Trophoblast cell (in vitro differentiated cells and primary cell): ENCODE results near the gene RBMS1.

Source experiments
- DNase-seq, 2 donors: peaks; one replicate each; pipeline ENCODE4 v3.0.0-alpha.2; 2016
- H2AFZ ChIP-seq: 2 replicates; pipeline ENCODE4 v1.6.1; 2013; ENCODE audit warnings: low read length, moderate library complexity, mild to moderate bottlenecking; ENCODE audit not compliant: insufficient read depth, poor library complexity
- H2AK5ac ChIP-seq: 2 replicates; pipeline ENCODE4 v1.6.1; 2013; ENCODE audit warnings: mild to moderate bottlenecking, low read length
- H2BK120ac ChIP-seq: 2 replicates; pipeline ENCODE4 v1.6.1; 2013; ENCODE audit warnings: low read length, mild to moderate bottlenecking, moderate library complexity; ENCODE audit not compliant: insufficient read depth, poor library complexity
- H2BK12ac ChIP-seq: 2 replicates; pipeline ENCODE4 v1.6.1; 2013; ENCODE audit warnings: mild to moderate bottlenecking, low read length, moderate library complexity
- H2BK5ac ChIP-seq: 2 replicates; pipeline ENCODE4 v1.6.1; 2013; ENCODE audit warnings: low read length, low read depth, moderate library complexity, mild to moderate bottlenecking; ENCODE audit not compliant: poor library complexity
- H3K14ac ChIP-seq: 2 replicates; pipeline ENCODE4 v1.6.1; 2013; ENCODE audit warnings: mild to moderate bottlenecking, low read length
- H3K18ac ChIP-seq: 2 replicates; pipeline ENCODE4 v1.6.1; 2013; ENCODE audit warnings: mild to moderate bottlenecking, low read length
- H3K23ac ChIP-seq: 2 replicates; pipeline ENCODE4 v1.6.1; 2013; ENCODE audit warnings: low read length
- H3K27ac ChIP-seq: 2 replicates; pipeline ENCODE4 v1.5.1; 2013; ENCODE audit warnings: low read depth, mild to moderate bottlenecking, inconsistent platforms, low read length, moderate library complexity
- H3K27me3 ChIP-seq: 2 replicates; pipeline ENCODE4 v1.6.1; 2013; ENCODE audit warnings: inconsistent platforms, mild to moderate bottlenecking, low read length, moderate library complexity; ENCODE audit not compliant: insufficient read depth
- H3K36me3 ChIP-seq, 2 experiments: 1 replicate in 1 of 2; 2 replicates in 1 of 2; pipeline ENCODE4 v1.6.1; 2013; ENCODE audit warnings: low read length in 2 of 2, mild to moderate bottlenecking in 2 of 2, moderate library complexity in 1 of 2; ENCODE audit not compliant: insufficient read depth in 2 of 2, control insufficient read depth in 1 of 2
- H3K4ac ChIP-seq: 2 replicates; pipeline ENCODE4 v1.6.1; 2013; ENCODE audit warnings: low read depth, mild to moderate bottlenecking, low read length, moderate library complexity
- H3K4me1 ChIP-seq, 2 experiments: 1 replicate in 1 of 2; 2 replicates in 1 of 2; pipeline ENCODE4 v1.6.1; 2013; ENCODE audit warnings: low read length in 2 of 2, mild to moderate bottlenecking in 2 of 2, moderate library complexity in 1 of 2; ENCODE audit not compliant: insufficient read depth in 2 of 2, control insufficient read depth in 1 of 2
- H3K4me2 ChIP-seq: 2 replicates; pipeline ENCODE4 v1.6.1; 2013; ENCODE audit warnings: inconsistent platforms, mild to moderate bottlenecking, low read length, moderate library complexity
- H3K4me3 ChIP-seq: 2 replicates; pipeline ENCODE4 v1.5.1; 2013; ENCODE audit warnings: mild to moderate bottlenecking, low read depth, low read length, inconsistent platforms
- H3K79me1 ChIP-seq: one replicate; pipeline ENCODE4 v1.6.1; 2013; ENCODE audit warnings: low read length
- H3K79me2 ChIP-seq: 2 replicates; pipeline ENCODE4 v1.6.1; 2013; ENCODE audit warnings: low read length, mild to moderate bottlenecking; ENCODE audit not compliant: control insufficient read depth, insufficient read depth, poor library complexity
- H3K9ac ChIP-seq: 2 replicates; pipeline ENCODE4 v1.6.1; 2013; ENCODE audit warnings: mild to moderate bottlenecking, low read length
- H3K9me3 ChIP-seq: 2 replicates; pipeline ENCODE4 v1.6.1; 2013; ENCODE audit warnings: low read depth, mild to moderate bottlenecking, control low read depth, inconsistent platforms, low read length; ENCODE audit not compliant: insufficient read depth
- H4K12ac ChIP-seq: 2 replicates; pipeline ENCODE4 v1.6.1; 2013; ENCODE audit warnings: low read depth, mild to moderate bottlenecking, low read length, moderate library complexity
- H4K8ac ChIP-seq: 2 replicates; pipeline ENCODE4 v1.6.1; 2013; ENCODE audit warnings: low read depth, mild to moderate bottlenecking, low read length, moderate library complexity
- H4K91ac ChIP-seq: one replicate; pipeline ENCODE4 v1.6.1; 2013; ENCODE audit warnings: low read depth, mild to moderate bottlenecking, low read length, moderate library complexity
- WGBS: extraction: QIAGEN DNeasy Blood & Tissue Kit; methylation state at CpG from one replicate; pipeline ENCODE4 v1.1.7; 2013; ENCODE audit warnings: missing lambda C conversion rate; ENCODE audit not compliant: insufficient read length, insufficient coverage; ENCODE audit errors: extremely low coverage; 5-methylcytosine and 5-hydroxymethylcytosine counted together

RBMS1 gene

DNA sequence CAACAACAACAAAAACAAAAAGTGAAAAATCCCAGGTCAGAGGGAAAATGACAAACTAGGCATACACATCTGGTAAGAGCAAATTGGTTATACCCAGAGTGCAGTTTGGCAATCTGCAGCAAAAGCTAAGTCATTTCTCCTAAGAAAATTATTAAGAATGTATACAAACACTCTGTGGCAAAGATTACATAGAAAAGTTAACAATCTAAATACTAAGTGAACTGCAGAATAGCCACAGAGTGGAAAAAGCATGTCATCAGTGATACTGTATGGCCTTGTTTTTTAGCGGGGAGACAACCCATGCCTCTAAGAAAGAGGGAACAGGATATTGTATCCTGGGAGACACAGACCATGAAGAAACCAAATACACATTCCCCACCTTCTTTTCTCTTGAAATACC, 157.5 kb downstream of the RBMS1 start:
- Histone ChIP-seq H3K36me3 (peaks cover 2% of the 10 kb centered on the region in 2 experiments), H3K4me2 (no peak overlapping the region), H2BK120ac (no peak overlapping the region), H2BK5ac (no peak overlapping the region), H3K27ac (no peak overlapping the region), H3K23ac (no peak overlapping the region), H3K4me1 (peaks cover 6 to 19% of the 10 kb centered on the region in 2 experiments), H3K79me1 (no peaks in the 10 kb centered on the region), H3K4me3 (no peak overlapping the region), H3K79me2 (peaks cover 7% of the 10 kb centered on the region), H2BK12ac (no peak overlapping the region), H3K18ac (no peak overlapping the region), H4K91ac (no peak overlapping the region), H3K27me3 (no peaks in the 10 kb centered on the region), H3K14ac (no peak overlapping the region), H3K9ac (no peak overlapping the region), H3K4ac (no peak overlapping the region), H3K9me3 (no peaks in the 10 kb centered on the region), H2AK5ac (no peak overlapping the region), H4K12ac (no peak overlapping the region), H2AFZ (no peak overlapping the region), H4K8ac (no peak overlapping the region)
- WGBS: no CpG with 5 or more reads among the region's 1 CpG
- no peak for DNase-seq

- Histone ChIP-seq H3K4me2 (no peak overlapping the region), H3K4me3 (no peak overlapping the region), H4K12ac (no peak overlapping the region), H3K9ac (no peak overlapping the region), H4K91ac (no peak overlapping the region), H2BK5ac (no peak overlapping the region), H3K79me2 (peaks cover 9% of the 10 kb centered on the region), H3K4me1 (peaks cover 6 to 19% of the 10 kb centered on the region in 2 experiments), H3K9me3 (no peaks in the 10 kb centered on the region), H2AK5ac (no peak overlapping the region), H3K27me3 (no peaks in the 10 kb centered on the region), H3K18ac (no peak overlapping the region), H3K23ac (no peak overlapping the region), H2AFZ (no peak overlapping the region), H3K79me1 (no peaks in the 10 kb centered on the region), H2BK12ac (no peak overlapping the region), H3K27ac (no peak overlapping the region), H2BK120ac (no peak overlapping the region), H3K14ac (no peak overlapping the region), H3K4ac (no peak overlapping the region), H3K36me3 (peaks cover 2 to 5% of the 10 kb centered on the region in 2 experiments), H4K8ac (no peak overlapping the region)
- no peak for DNase-seq
- no CpG with 5 or more reads among the region's 5 CpGs for WGBS
Measured at GRCh38 chr2:160335441-160335840, 158.2 kb downstream of the RBMS1 start.

GRCh38 chr2:160334028-160334741, 159.4 kb downstream of the RBMS1 start:
- H3K4me3 ChIP-seq: no peak overlapping the region
- H3K9me3 ChIP-seq: no peaks in the 10 kb centered on the region
- H3K18ac ChIP-seq: no peak overlapping the region
- DNase-seq: peak; percentile 84 to 94
- no peak overlapping the region for H2BK120ac ChIP-seq
- no peak overlapping the region for H2AK5ac ChIP-seq
- no CpG with 5 or more reads among the region's 4 CpGs for WGBS
- H3K36me3 ChIP-seq: peaks cover 2 to 5% of the 10 kb centered on the region in 2 experiments
- no peak overlapping the region for H2AFZ ChIP-seq
- H3K9ac ChIP-seq: no peak overlapping the region
- no peak overlapping the region for H4K8ac ChIP-seq
- H3K27me3 ChIP-seq: no peaks in the 10 kb centered on the region
- no peak overlapping the region for H3K4me2 ChIP-seq
- peaks cover 6 to 19% of the 10 kb centered on the region in 2 experiments for H3K4me1 ChIP-seq
- H4K91ac ChIP-seq: no peak overlapping the region
- H4K12ac ChIP-seq: no peak overlapping the region
- peaks cover 11% of the 10 kb centered on the region for H3K79me2 ChIP-seq
- H2BK5ac ChIP-seq: no peak overlapping the region
- H3K14ac ChIP-seq: no peak overlapping the region
- no peaks in the 10 kb centered on the region for H3K79me1 ChIP-seq
- H3K23ac ChIP-seq: no peak overlapping the region
- H3K27ac ChIP-seq: peak overlapping the region; percentile 55
- no peak overlapping the region for H3K4ac ChIP-seq
- H2BK12ac ChIP-seq: no peak overlapping the region

DNA sequence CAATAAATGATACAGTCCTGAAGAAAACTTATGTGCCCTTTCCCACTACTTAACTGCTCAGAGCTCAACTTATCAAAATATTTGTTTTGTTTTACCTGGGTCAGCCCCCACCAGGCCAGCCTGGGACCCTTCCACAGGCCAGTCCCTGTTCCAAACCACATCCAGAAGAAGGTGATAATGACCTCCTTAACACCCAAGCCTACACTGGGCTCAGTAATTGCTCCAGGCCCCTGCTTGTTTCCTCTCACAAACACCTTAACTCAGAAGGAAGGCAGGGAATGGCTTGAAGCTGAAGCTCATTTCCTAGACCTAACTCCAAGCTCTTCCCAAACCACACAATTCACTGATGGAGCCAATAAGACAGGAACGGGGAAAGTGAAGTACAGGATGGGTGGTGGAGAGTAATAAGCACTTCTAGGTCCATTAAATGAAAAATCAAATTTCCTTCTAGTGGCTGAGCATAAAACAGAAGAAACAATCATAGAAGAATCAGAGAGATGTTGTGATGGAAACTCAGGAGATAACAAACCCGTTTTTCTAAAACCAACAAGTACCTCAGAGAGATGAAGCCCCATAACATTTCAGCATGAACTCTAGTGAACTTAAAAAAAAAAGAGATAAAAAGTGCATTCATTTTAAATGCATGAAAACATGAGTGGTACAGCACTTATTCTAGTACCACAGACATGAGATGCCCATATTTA, 160.1 kb downstream of the RBMS1 start:
- WGBS: no CpG with 5 or more reads among the region's 2 CpGs
- no peak overlapping the region for H3K4me2 ChIP-seq
- no peak overlapping the region for H3K9ac ChIP-seq
- H2BK5ac ChIP-seq: no peak overlapping the region
- DNase-seq: no peak
- peaks cover 6 to 16% of the 10 kb centered on the region in 2 experiments for H3K4me1 ChIP-seq
- H3K23ac ChIP-seq: no peak overlapping the region
- H2BK12ac ChIP-seq: peak overlapping the region; percentile 1
- H3K27me3 ChIP-seq: no peaks in the 10 kb centered on the region
- no peak overlapping the region for H2AK5ac ChIP-seq
- H3K18ac ChIP-seq: no peak overlapping the region
- H3K4ac ChIP-seq: peak overlapping the region; percentile 19
- H3K79me2 ChIP-seq: peaks cover 8% of the 10 kb centered on the region
- no peak overlapping the region for H3K27ac ChIP-seq
- H3K9me3 ChIP-seq: no peaks in the 10 kb centered on the region
- H4K8ac ChIP-seq: no peak overlapping the region
- H3K14ac ChIP-seq: no peak overlapping the region
- H2AFZ ChIP-seq: no peak overlapping the region
- no peak overlapping the region for H4K12ac ChIP-seq
- H3K79me1 ChIP-seq: no peaks in the 10 kb centered on the region
- H4K91ac ChIP-seq: no peak overlapping the region
- H3K4me3 ChIP-seq: no peak overlapping the region
- peaks cover 2 to 5% of the 10 kb centered on the region in 2 experiments for H3K36me3 ChIP-seq
- no peak overlapping the region for H2BK120ac ChIP-seq
